HG03521 (cell line): ENCODE measurements around the gene GALNT7.
"Not testable (repeated sequence)": the region's sequence is repeated elsewhere in the genome, so short reads cannot be mapped to it uniquely, and the experiment has no call there.

Experiments used
- ATAC-seq: cut with Tn5 transposase; IDR thresholded peaks from one replicate; pipeline ENCODE4 v1.9.1; 2021; ENCODE audit warnings: mild to moderate bottlenecking, moderate library complexity; ENCODE audit not compliant: unreplicated experiment

GALNT7 gene, protein sequence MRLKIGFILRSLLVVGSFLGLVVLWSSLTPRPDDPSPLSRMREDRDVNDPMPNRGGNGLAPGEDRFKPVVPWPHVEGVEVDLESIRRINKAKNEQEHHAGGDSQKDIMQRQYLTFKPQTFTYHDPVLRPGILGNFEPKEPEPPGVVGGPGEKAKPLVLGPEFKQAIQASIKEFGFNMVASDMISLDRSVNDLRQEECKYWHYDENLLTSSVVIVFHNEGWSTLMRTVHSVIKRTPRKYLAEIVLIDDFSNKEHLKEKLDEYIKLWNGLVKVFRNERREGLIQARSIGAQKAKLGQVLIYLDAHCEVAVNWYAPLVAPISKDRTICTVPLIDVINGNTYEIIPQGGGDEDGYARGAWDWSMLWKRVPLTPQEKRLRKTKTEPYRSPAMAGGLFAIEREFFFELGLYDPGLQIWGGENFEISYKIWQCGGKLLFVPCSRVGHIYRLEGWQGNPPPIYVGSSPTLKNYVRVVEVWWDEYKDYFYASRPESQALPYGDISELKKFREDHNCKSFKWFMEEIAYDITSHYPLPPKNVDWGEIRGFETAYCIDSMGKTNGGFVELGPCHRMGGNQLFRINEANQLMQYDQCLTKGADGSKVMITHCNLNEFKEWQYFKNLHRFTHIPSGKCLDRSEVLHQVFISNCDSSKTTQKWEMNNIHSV

DNA sequence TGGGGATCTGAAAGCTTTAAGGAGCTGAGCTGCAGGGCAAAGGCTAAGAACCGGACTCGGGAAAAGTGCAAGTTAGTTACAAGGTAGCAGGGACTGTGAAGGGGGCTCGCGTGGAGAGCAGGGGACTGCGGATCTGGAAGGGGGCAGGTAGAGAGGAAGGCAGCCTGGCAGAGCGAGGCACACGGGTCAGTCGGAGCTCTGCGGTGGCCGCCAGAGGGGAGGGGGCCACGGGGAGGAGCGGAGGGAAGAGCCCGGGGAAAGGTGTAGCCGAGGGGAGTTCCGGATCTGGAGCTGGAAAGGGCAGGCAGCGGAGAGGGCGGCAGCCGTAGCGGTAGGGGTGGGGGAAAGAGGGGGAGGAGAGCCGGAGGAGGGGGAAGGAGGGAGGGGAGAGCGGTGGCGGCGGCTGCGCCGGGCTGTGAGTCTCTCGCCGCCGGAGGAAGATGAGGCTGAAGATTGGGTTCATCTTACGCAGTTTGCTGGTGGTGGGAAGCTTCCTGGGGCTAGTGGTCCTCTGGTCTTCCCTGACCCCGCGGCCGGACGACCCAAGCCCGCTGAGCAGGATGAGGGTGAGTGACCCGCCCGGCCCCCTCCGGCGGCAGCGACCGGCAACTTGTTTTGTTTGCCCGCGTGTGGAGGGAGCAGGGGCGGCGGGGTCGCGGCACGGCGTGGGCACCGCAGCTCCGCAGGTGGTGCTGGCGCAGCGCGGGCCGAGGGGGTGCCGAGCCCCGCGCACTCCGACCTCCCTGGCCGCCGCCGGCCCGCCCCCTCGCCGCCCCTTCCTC lies at the start of gene GALNT7:
TSS of gene GALNT7 (plus strand) at position 416 of the 782 bp plus-strand sequence. CDS start at position 441, 25 bp downstream.
- peak; percentile 28 for ATAC-seq

DNA sequence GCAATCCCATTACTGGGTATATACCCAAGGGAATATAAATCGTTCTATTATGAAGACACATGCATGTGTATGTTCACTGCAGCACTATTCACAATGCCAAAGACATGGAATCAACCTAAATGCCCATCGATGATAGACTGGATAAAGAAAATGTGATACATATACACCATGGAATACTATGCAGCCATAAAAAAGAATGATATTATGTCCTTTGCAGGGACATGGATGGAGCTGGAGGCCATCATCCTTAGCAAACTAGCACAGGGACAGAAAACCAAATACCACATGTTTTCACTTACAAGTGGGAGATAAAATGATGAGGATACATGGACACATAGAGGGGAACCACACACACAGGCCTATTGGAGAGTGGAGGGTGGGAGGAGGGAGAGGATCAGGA lies 49.8 kb upstream of the GALNT7 start:
- not testable (repeated sequence) for ATAC-seq

DNA sequence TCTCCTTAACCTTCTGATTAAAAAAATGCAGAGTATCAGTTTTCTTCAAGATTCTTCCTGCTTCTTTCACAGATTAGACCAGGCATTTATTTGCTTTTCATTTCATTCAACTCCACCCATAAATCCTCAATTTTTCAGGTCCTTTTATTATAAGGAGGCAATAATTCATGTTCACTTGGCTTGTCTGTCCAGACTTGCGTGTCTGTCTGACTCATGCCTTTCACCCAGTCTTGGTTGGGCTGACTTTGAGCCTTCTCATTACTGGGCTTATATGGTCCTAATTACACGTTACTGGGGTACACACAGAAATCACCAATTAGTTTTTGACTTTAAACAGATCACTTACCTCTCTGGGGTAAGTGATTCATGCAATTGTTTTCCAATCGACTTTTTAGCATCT lies 48.8 kb upstream of the GALNT7 start:
- no peak for ATAC-seq

DNA sequence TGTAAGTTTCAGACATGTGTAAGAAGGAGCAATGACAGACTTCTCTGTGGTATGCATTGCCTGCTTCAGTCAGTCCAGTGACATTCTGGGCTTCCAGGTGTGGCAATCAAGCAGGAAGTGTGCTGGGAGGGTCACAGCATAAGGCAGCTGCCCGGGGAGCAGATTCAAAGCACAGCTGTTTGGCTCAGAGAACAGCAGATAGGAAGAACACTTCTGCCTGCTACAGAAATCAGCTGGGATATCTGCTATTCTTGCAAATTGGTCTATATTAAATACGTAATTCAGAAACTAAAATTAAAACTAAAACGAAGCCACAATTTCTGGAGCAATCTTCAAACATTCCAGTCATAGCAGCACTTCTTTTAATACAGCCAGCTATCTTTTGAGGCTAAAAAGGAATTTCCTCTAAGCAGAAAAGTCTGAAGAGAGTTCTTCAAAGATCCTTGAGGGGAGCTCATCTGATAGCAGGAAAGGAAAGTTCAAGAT lies 47.5 kb upstream of the GALNT7 start:
- ATAC-seq = peak; percentile 96

DNA sequence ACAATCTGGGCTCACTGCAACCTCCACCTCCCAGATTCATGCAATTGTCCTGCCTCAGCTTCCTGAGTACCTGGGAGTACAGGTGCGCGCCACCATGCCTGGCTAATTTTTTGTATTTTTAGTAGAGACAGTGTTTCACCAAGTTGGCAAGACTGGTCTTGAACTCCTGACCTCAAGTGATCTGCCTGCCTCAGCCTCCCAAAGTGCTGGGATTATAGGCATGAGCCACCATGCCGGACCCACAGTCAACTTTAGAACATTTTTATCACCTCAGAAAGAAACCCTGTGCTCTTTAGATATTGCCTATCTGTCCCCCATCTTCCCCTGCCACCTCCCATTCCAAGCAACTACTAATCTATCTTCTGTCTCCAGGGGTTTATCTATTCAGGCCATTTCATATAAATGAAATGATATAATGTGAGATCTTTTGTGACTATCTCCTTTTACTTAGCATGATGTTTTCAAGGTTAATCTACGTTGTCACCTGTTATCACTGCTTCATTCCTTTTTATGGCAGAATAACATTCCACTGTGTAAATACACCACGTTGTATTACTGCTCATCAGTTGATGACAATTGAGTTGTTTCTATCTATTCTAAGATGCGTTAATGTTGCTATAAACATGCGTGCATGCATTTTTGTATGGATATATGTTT lies 44.3 kb upstream of the GALNT7 start:
- ATAC-seq = no peak

DNA sequence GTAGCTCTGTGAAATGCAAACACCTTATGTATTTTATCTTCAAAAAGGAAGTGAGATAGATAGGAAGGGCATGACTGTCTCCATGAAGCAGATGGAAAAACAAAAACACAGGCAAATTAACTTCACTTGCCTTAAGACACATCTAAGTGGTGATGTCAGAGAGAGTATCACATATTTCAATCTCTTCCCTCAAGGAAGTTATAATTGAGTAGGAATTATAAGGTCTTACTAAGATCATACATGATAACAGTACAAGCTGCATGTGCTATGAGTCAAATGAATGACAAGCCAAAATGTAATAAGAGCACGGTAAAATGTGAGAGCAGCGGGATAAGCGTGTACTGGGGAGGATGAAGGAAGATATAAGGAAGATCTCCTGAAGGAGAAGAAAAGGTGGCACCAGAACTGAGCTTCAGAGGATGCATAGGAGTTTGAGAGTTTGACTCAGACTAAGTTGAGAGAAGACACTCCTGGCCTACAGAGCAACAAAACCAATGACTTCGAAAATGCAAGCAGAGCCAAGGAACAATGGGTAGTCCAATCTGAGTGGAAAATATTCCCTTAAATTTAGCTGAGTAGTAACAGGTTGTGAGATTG lies 43.3 kb upstream of the GALNT7 start:
- no peak for ATAC-seq

DNA sequence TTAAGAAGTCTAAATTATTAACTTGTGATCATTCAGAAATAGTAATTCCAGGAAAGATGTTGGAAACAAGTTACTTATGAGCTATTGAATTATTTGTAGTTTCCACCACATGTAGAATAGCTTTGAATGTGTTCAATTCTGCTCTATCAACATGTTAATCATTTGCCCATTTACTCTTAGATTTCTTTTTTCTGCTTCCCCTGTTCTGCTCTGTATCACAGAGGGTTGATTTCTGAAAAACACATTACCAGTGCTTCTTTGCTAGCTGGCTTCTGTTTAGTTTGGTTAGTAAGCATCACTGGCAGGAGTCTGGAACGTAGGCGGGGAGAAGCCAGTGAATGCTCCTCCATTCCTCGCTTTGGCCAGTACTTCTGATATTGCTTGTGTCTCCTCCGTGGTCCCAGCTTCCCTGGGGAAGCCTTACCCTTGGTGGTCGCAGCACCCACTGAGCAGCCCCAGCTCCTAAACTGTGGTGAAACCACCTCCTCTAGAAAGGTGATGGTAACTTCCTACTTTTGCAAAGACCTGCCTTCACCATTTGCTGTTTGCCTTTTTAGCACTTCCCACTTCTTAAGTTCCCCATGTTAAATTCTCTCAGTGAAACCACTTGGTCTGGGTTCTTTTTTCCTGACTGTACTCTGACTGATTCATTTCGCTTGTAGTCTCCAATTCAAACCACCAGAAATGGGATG lies 40.3 kb upstream of the GALNT7 start:
- no peak for ATAC-seq

DNA sequence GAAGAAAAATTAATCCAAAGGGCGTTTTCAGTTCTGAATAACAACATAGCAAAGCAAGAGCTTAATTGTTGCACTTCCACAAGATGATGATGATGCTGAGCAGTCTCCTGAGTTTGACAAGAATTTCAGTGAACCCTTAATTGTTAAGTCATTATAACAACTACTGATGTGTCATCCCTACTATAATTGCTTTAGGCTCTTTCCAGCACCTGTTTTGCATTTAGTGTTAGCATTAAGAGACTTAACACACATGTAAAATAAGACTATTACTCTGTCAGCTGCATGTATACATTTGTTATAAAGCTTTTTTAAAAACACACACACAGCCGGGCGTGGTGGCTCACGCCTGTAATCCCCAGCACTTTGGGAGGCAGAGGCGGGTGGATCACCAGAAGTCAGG lies 37.9 kb upstream of the GALNT7 start:
- no peak for ATAC-seq

DNA sequence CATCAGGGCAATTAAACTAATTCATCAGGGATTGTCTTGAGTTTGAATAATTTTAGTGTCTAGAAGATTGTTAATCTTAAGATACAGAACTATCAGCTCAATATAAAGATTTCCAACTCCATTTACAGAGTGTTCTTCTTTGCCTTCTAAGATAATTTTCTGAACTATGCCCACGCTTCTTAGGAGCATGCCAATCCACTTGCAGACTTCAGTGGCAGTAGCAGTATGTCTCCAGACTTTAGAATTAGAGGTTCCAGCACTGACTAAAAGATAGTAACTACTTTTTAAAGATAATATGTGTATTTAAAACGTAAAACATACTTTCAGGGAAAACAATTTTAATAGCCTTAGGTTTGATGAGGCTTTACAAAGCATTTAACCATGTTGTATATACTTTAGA lies 34.2 kb upstream of the GALNT7 start:
- no peak for ATAC-seq

DNA sequence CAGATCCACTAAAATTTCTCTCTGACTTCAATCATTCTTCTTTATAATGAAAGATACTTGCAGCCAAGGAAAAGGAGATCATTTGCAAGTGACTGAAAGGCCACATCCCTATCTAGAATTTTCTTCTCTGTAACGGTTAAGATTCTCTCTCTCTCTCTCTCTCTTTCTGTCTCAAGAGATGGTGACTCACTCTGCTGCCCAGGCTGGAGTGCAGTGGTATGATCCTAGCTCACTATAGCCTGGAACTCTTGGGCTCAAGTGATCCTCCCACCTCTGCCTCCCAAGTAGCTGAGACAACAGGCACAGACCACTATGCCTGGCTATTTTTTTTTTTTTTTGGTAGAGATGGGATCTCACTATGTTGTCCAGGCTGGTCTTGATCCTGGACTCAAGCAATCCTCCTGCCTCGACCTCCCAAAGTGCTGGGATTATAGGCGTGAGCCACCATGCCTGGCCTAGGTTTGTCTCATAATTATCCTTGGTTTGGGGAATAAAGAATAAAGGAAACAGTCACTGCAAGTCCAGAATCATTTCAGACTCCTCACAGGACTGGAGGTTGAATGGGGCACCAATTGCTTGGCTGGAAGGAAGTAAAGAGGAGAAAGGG lies 33.3 kb upstream of the GALNT7 start:
- no peak for ATAC-seq

DNA sequence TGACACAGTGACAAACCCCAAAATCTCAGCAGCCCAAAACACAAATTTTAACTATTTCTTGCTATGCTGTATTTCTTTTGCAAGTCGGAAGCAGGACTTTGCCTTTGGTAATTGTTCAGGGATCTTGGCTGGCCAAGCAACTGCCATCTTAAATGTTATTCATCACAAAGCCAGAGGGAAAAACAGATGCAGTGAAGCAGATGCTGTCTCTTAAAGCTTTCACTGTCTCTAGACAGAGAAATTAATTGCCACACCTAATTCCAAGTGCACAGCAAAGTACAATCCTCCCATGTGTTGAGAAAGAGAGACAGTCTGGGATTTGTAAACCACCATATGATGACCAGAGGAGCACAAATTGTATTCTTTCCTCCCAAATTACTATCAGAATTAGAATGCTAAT lies 30.0 kb upstream of the GALNT7 start:
- no peak for ATAC-seq

DNA sequence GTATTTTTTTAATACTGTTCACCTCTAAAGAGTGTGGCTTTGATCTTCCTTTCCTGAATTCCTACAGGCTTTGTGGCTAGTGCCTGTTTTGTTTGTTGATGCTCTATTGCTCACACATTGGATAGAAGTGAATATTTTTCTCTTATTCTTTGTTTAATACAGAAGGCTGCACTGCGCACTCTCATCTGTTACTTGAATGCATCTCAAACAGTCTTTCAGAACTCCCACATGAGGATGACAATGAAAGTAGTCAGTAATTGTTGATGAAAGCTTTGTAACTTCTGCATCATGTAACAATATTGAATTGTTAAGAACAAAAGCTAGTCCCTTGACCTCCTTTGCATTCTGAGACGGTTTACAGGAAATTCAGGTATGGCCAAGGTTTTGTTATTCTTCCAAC lies 29.1 kb upstream of the GALNT7 start:
- no peak for ATAC-seq

DNA sequence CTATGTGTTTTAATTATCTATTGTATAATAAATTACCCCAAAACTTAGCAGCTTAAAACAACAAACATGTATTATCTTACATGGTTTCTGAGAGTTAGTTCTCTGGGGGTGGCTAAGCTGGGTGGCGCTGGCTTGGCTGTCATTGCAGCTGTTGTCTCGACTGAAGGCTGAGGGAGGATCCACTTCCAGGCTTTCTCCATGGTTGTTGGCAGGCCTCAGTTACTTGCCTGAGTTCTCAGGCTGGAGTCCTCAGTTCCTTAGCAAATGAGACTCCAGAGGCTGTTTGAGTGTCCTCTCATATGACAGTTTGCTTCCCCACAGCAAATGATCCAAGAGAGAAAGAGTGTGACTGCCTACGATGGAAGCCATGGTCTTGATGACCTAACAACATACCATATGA lies 23.5 kb upstream of the GALNT7 start:
- ATAC-seq = no peak

DNA sequence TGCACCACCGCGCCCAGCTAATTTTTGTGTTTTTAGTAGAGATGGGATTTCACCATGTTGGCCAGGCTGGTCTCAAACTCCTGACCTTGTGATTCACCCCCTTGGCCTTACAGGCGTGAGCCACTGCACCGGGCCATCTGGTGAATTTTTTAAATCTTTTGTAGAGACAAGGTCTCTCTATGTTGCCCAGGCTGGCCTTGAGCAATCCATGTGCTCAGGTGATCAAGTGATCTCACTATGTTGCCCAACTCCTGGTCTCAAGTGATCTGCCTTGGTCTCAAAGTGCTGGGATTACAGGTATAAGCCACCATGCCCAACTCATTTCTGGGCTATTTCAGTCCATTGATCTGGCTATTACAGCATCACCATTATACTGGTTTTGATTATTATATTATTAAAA lies 22.2 kb upstream of the GALNT7 start:
- ATAC-seq = no peak

DNA sequence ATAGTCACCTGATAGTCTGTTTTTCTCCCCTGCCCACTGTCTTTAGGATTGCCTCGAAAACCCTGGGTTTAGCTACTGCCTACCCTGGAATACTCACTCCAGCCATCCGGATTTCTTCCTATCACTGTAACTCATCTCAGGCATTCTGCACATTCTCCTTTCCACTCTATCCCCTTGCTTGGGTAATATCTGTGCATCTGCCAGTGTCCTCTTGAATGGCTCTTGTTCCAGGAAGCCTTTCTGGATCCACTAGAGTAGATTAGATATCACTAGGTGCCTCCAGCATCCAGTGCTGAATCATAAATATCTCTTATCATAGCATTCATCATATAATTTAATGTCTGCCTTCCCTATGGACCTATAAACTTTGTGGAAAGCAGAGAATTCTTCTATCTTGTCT lies 17.1 kb upstream of the GALNT7 start:
- ATAC-seq = no peak

DNA sequence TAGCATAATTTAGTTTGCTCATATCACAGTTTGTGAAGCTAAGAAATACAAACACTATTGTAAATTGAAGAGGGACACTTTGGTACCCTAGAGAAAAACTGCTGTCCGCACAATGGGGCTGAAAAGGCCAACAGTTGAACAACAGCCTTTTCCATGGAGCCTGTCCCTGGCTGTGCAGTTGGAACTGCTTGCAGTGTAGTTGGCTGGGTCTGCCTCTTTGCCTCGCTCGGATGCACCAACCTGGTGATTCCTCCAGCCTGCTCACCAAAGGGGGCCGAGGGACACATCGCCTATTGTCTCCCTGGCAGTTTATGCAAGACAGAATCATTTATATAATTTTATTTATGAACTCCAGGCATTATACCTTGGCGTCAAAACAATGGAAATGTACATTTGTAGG lies 16.5 kb upstream of the GALNT7 start:
- no peak for ATAC-seq

DNA sequence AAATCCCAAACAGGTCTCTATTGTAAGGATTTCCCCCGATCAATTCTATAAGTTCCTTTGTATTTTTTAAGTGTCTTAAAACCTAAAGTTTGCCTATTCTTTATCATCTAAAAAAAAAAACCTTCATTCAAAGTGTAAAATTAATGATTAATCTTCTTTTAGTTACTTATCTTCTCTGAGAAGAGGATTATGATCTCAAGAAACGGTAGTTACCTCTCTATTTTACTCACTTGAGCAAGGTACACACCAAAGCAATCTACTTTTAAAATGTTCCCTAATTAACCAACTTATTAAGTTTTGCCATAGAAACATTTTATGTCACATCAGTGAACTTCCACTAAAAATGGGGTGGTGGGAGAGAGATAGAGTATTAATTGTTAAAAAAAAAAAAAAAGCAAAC lies 15.2 kb upstream of the GALNT7 start:
- ATAC-seq = no peak

DNA sequence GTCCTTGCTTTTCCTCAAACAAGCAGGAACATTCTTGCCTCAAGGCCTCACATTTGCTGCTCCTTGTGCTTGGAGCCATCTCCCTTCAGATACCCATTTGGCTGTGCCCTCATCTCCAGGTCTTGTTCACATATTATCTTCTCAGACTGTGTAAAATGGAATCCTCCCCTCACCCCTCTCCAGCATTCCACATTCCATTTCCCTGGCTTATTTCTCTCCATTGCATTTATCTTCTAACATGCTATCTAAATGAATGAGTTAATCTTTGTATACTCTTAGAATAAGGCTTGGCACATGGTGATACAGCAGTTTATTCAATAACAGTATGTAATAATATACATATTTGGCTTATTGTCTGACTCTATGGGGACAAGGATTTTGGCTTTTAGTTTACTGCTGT lies 8.8 kb upstream of the GALNT7 start:
- no peak for ATAC-seq

DNA sequence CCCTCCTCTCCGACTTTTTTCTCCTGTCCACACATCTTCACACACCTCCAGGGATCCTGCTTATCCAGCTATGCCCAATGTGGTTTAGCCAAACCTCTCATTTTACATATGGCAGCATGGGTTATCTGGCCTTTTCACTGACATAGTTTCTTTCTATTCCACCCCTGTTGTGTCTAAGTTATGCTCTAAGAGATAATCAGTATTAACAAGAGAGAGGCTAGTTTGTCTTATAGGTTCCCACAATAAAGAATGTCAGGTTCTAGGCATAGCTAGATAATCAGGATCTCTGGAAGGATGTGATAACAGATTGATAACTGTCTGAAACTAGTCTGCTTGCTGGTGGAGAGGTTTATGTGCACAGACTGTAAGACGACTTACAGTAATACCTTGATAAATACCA lies 7.7 kb upstream of the GALNT7 start:
- no peak for ATAC-seq

DNA sequence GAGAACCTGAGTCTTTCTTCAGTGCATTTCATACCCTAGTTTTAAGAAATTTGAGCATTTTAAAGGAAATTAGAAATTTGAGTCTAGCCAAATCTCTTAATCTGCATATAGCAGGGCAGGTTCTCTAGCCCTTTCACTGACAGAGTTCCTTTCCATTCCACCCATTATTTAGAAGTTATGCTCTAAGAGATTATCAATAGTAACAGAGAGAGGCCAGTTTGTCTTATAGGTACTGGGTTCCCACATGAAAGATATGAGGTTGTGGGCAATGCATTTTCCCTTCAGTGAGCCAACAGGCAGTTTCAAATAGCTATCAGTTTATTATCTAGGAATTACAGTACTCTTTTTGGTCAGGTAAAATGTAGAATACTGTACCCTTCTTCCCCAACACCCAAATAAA lies 7.3 kb upstream of the GALNT7 start:
- ATAC-seq = no peak
